GM21526 (cell line): ENCODE data around the gene HOXC10.

Experiments
- ATAC-seq: cut with Tn5 transposase; IDR thresholded peaks from one replicate; pipeline ENCODE4 v1.9.1; 2021; ENCODE audit warnings: moderate library complexity; ENCODE audit not compliant: unreplicated experiment, low FRiP score

The HOXC10 gene

GRCh38 chr12:53963434-53964314 is 21.3 kb upstream of the HOXC10 start:
- ATAC-seq: no peak

DNA sequence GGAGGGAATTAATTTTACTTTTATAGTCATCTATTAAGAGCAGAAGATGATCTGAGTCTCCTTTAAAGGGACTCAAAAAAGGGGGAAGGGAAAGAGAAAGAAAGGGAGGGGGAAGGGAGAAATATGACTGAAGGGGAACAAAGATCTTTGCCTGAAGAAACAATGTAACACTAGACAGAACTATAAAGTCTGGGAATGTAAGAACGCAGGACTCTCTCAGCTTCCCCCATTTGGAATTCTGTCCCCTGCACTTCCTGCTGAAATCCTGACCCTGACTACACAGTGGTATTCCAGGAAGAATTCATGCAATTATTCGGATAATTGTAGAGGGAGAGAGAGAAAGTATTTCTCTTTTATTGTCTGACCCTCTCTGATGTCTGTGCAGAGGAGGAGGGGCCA is 20.6 kb upstream of the HOXC10 start:
- ATAC-seq: no peak

DNA sequence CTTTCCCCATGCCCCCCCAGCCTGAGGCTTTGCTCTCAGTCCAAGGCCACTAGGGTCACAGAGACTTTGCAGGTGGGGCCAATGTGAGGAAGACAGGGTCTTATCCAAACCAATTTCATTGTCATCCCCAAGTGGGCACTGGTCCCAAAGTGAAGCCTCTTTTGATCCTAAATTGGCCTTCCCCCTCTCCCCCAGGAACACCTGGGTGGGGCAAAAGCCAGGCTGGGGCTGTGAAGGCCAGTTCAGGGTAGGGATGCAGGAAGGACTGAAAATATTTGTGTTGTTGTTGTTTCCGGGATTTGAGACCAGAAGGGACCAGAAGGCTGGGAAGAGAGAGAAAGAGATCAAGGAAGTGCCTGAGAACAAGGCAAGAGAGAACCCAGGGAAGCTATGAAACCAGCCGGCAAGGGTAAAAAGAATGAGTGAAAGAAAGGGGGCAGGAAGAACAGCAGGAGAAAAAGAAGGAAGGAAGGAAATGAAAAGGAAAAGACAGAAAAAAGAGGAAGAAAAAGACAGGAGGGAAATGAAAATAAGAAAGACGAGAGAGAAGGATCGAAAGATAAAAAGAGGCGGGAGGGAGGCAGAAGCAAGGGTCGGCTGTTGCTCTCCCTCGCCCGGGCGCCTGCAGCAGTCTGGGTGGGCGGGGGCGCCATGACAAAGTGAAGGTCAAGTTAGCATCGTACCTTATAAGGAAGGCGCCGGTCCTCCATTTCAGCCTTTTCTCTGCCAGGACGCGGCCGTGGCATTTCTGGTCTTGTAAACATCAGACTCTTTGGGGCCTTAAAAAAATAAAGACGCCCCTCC is 19.5 kb upstream of the HOXC10 start:
- no peak for ATAC-seq

DNA sequence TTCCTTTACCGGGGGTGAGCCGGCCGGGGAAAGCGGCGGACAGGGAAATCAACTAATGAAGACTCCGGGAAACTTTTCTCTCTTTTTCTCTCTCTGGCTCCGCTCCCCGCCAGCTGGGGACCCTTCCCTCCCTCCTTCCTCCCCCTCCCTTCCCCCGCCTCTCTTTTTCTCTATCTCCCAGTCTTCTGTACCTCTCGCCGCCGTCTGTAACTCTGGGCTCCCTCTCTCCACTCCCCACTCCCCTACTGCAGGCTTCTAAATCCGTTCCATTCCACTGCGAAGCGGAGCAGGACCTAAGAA is 18.9 kb upstream of the HOXC10 start:
- ATAC-seq: no peak

DNA sequence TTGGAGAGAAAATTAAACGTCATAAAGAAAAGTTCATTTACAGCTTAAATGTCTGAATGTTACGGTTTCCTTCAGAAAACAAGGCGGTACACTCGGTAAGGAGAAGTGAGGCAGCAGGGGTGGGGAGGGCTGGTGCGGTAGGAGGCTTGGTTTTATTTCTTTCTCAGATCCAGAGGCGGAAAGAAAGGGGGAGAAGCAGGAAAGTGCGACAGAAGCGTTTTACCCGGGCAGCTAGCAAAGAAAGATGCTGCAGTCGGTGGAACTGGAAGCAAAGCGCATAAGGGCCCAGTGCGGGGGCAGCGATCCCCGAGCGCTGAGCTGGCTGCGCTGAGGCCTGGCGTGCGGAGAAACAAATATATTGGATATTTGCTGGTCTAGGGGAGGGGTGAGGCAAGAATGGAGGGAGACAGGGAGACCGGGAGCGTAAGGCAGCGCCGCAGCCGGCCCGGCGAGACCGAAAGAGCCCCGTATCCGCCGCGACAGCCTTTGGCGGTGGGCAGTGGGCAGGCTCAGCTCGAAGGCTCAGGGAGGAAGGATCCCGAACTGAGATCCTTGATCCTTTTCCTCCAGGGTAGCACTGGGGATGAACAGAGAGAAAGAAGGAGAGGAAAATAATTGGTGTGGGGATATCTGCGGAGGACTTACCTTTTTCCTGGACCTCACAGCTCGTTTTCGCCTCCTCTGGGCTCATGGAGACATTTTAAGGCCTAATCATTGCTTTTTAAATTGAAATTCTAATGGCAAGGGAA is 18.4 kb upstream of the HOXC10 start:
- no peak for ATAC-seq

- no peak for ATAC-seq
These were observed 17.5 kb upstream of the HOXC10 start for GRCh38 chr12:53967421-53967925.

GRCh38 chr12:53968214-53969127 is 16.5 kb upstream of the HOXC10 start:
- ATAC-seq: no peak

DNA sequence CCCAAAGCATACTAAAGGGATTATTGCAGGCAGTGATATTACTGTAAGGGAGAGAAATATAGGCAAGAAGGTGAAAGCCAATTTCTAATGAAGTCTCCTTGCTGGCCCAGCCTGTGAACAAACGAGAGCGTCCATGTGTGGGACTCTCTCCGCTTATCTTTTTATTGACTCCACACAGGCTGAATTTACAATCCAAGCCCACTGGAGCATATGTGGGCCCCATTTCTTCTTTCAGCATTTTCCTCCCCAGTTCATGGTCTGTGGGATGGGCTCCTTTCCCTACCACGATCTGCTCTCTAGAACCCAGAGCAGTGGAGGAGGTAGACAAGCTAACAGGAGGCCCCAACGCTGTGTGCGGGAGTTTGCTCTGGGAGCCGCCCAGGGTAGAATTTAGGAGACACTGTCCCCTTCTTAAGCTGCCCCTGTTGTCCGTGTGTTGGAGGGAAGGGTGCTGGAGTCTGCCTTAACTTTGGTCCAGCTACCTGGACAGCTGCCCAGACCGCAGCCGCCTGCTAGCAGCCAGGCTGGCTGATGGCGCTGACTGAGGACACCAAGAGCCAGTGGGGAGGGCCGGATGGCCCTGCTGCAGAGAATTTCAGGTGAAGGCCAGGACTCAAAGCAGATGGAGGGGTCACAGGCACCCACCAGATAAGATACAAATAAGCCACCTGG is 15.2 kb upstream of the HOXC10 start:
- ATAC-seq: no peak

DNA sequence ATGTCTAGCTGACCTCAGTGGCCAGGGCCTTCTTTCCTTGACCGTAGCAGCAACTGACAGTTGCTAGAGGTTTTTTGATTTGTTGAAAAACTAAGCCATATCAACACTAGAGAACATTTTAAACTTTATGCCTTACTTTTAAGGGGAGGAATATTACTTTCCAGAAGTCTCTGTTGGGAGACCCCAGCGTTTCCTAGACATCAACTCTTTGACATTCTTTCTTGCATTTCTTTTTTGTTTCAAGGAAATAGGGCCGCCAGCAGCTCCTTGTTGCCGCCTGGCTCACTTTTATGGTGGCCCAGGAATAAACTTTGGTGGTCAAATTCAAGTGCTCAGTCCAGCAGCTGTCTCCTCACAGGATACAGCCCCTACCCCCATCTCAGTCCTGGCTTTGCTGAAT is 14.5 kb upstream of the HOXC10 start:
- ATAC-seq: no peak

- no peak for ATAC-seq
These were observed 13.8 kb upstream of the HOXC10 start for GRCh38 chr12:53971129-53971528.

DNA sequence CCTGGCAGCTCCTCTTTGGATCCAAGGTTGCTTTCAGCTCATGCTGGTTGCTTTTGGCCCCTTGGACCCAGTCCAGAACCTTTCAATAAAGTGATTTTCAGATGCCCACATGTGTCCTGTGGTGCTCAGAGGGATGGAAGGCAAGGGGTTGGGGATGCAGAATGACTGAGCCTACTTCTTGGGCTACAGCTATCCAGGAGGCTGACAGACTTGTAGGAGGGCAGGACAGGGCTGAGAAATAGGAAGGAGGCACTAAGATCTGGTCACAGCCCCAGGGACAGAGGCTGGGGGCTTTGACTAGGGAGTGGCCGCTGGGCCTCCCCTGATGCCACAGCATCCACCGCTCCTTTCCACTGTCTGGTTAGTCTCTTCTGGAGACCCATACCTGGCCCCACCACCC is 13.3 kb upstream of the HOXC10 start:
- ATAC-seq: no peak

GRCh38 chr12:53972152-53972702 is 12.7 kb upstream of the HOXC10 start:
- ATAC-seq: no peak

GRCh38 chr12:53972722-53973235 is 12.2 kb upstream of the HOXC10 start, which contains the start of gene HOXC11:
HOXC11 (plus strand) TSS chr12:53973126; CDS start chr12:53973242, 116 bp downstream.
- no peak for ATAC-seq

DNA sequence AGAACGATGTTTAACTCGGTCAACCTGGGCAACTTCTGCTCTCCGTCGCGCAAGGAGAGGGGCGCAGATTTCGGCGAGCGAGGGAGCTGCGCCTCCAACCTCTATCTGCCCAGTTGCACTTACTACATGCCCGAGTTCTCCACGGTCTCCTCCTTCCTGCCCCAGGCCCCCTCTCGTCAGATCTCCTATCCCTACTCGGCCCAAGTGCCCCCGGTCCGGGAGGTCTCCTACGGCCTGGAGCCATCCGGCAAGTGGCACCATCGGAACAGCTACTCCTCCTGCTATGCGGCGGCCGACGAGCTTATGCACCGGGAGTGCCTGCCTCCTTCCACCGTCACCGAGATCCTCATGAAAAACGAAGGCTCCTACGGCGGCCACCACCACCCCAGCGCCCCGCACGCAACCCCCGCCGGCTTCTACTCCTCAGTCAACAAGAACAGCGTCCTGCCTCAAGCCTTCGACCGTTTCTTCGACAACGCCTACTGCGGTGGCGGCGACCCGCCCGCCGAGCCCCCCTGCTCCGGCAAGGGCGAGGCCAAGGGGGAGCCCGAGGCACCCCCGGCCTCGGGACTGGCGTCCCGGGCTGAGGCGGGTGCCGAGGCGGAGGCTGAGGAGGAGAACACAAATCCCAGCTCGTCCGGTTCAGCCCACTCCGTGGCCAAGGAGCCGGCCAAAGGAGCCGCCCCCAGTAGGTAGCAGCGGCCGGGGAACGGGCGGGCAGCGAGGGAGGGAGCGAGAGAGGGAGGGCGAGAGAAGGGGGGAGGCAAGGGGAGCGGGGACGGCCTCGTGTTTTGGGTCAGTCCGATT is 11.5 kb upstream of the HOXC10 start:
- no peak for ATAC-seq

- ATAC-seq: no peak
These were observed 10.6 kb upstream of the HOXC10 start, which contains the start of gene HOTAIR for GRCh38 chr12:53974084-53975063. HOTAIR (minus strand) TSS chr12:53974954.

DNA sequence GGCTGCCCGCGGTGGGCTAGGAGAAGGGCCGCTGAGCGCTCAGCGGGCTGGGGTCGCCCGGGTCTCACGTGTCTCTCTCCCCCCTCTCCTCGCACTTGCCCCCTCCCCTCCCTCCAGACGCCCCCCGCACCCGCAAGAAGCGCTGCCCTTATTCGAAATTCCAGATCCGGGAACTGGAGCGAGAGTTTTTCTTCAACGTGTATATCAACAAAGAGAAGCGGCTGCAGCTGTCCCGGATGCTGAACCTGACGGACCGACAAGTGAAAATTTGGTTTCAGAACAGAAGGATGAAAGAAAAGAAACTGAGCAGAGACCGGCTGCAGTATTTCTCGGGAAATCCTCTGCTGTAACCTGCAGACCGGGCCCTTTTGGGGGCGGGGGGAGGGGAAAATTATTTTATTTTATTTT is 9.9 kb upstream of the HOXC10 start:
- no peak for ATAC-seq
